ENCODE data around the gene NEO1.

GRCh38 chr15:73337187-73337586 lies 284.9 kb downstream of the NEO1 start:
- TF ChIP-seq, protein P1, sequence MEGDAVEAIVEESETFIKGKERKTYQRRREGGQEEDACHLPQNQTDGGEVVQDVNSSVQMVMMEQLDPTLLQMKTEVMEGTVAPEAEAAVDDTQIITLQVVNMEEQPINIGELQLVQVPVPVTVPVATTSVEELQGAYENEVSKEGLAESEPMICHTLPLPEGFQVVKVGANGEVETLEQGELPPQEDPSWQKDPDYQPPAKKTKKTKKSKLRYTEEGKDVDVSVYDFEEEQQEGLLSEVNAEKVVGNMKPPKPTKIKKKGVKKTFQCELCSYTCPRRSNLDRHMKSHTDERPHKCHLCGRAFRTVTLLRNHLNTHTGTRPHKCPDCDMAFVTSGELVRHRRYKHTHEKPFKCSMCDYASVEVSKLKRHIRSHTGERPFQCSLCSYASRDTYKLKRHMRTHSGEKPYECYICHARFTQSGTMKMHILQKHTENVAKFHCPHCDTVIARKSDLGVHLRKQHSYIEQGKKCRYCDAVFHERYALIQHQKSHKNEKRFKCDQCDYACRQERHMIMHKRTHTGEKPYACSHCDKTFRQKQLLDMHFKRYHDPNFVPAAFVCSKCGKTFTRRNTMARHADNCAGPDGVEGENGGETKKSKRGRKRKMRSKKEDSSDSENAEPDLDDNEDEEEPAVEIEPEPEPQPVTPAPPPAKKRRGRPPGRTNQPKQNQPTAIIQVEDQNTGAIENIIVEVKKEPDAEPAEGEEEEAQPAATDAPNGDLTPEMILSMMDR (IDR thresholded peaks at IDR 0.05): no peak
- TF ChIP-seq POLR2A (IDR thresholded peaks at IDR 0.05): no peak
